Coronary artery (tissue), 2 donors: ENCODE measurements around the gene FAM3D.

Source experiments
- DNase-seq: peaks from one replicate; pipeline ENCODE4 v3.0.0-alpha.2; 2017; ENCODE audit warnings: low spot score
- H3K27ac ChIP-seq, 2 donors: fragments of 200-600 bp; sonication (generic); one replicate each; pipeline ENCODE4 v1.5.1; 2016 to 2019
- H3K4me3 ChIP-seq: fragments of 200-600 bp; sonication (generic); 2 replicates; pipeline ENCODE4 v1.5.1; 2016; ENCODE audit warnings: mild to moderate bottlenecking, moderate library complexity
- TF ChIP-seq, protein P1 (sequence below): fragments of 200-600 bp; sonication (generic); IDR thresholded peaks from one replicate; pipeline ENCODE4 v1.5.1; 2019; ENCODE audit warnings: antibody characterized with exemption

The FAM3D gene

DNA sequence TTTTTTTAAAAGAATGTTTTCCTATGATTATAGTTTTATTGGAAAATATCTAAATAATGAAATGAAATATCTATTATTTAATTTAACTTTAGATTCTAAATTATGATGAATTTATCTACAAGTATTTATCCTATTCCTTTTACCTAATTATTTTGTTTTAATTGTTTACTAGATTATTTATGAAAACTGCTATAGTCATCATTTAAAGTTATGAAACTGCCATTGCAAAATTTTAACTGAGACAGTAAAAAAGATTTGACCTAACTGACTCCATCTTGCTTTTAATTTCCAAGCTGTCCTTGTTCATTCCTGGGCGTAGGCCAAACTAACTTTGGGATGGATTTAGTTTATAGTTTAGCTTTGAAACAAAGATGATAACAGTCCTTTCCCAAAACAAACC is 25.9 kb upstream of the FAM3D start:
- TF ChIP-seq, protein P1, sequence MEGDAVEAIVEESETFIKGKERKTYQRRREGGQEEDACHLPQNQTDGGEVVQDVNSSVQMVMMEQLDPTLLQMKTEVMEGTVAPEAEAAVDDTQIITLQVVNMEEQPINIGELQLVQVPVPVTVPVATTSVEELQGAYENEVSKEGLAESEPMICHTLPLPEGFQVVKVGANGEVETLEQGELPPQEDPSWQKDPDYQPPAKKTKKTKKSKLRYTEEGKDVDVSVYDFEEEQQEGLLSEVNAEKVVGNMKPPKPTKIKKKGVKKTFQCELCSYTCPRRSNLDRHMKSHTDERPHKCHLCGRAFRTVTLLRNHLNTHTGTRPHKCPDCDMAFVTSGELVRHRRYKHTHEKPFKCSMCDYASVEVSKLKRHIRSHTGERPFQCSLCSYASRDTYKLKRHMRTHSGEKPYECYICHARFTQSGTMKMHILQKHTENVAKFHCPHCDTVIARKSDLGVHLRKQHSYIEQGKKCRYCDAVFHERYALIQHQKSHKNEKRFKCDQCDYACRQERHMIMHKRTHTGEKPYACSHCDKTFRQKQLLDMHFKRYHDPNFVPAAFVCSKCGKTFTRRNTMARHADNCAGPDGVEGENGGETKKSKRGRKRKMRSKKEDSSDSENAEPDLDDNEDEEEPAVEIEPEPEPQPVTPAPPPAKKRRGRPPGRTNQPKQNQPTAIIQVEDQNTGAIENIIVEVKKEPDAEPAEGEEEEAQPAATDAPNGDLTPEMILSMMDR, result no peak
- H3K27ac ChIP-seq, result no peak overlapping the region
- DNase-seq, result no peak

GRCh38 chr3:58691997-58692396 is 25.4 kb upstream of the FAM3D start:
- TF ChIP-seq, protein P1, result no peak
- H3K4me3 ChIP-seq, result no peak overlapping the region
- DNase-seq, result no peak
- no peak overlapping the region for H3K27ac ChIP-seq

More for the DNA sequence above, 25.9 kb upstream of the FAM3D start:
- no peak overlapping the region for H3K4me3 ChIP-seq

- Histone ChIP-seq H3K4me3 (no peak overlapping the region), H3K27ac (no peak overlapping the region)
- TF ChIP-seq, protein P1, result no peak
- no peak for DNase-seq
Measured at GRCh38 chr3:58690490-58690889, 23.9 kb upstream of the FAM3D start.

DNA sequence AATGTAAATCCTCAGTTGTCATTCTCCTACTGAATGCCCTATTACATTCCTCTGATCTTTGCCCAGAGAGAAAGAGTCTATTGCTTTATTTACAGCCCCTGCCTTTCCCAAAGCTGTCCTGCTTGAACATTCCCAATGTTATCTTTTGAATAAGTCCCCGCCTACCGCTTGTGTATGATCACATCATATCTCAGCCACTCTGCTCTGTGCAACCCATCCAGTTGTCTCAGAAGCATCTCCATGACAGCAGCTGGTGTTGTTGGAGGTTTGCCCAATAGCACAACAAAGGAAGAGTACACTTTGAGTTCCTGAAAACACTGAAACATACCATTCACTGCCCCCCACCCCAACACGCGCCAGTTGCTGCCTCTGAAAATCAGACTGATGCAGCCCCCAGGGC is 22.0 kb upstream of the FAM3D start:
- no peak for DNase-seq
- Histone ChIP-seq H3K27ac (no peak overlapping the region), H3K4me3 (no peak overlapping the region)
- TF ChIP-seq, protein P1, result no peak

- H3K4me3 ChIP-seq, result no peak overlapping the region
- DNase-seq, result no peak
- TF ChIP-seq, protein P1, result no peak
Measured at GRCh38 chr3:58686847-58687246, 20.3 kb upstream of the FAM3D start.

GRCh38 chr3:58685641-58686040 is 19.1 kb upstream of the FAM3D start:
- no peak overlapping the region for H3K4me3 ChIP-seq
- no peak for DNase-seq
- TF ChIP-seq, protein P1, result no peak
- no peak overlapping the region for H3K27ac ChIP-seq

More at GRCh38 chr3:58686847-58687246, 20.3 kb upstream of the FAM3D start:
- no peak overlapping the region for H3K27ac ChIP-seq

DNA sequence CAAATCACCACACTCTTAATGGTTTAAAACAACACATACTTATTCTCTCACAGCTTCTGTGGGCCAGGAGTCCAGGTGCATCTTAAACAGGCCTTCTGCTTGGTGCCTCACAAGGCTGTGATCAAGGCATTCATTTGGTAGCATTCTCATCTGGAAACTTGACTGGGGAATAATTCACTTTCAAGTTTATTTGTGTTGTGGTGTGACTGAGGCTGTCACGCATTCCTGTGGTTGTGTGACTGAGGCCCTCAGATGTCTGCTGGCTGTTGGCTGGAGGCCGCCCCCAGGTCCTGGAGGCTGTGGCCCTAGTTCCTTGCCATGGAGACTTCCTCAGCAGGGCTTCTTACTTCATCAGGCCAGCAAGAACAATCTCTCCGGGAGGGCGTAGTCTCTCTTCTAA is 16.9 kb upstream of the FAM3D start:
- DNase-seq, result no peak

More for the DNA sequence above, 16.9 kb upstream of the FAM3D start:
- no peak overlapping the region for H3K27ac ChIP-seq
- H3K4me3 ChIP-seq, result no peak overlapping the region
- TF ChIP-seq, protein P1, result no peak
